Karpas-422 (cell line): ENCODE data around the gene TBC1D1. TPM values are rescaled to one million over a fixed set of nuclear protein-coding genes. Genes with fewer than 3 reads are reported as not detected.
A peak's percentile ranks its signal among the peaks of the same experiment; 100 is the strongest.

ENCODE experiments used
- DNase-seq: peaks from one replicate; pipeline ENCODE4 v3.0.0-alpha.2; 2015
- H2AFZ ChIP-seq: fragments of 200-600 bp; sonication (generic); 2 replicates; pipeline ENCODE4 v1.6.1; 2014; ENCODE audit warnings: antibody characterized with exemption, low read length, mixed read lengths
- H3K27ac ChIP-seq: fragments of 200-600 bp; sonication (generic); 2 replicates; pipeline ENCODE4 v1.5.1; 2014; ENCODE audit warnings: mild to moderate bottlenecking, low read length, moderate library complexity
- H3K27me3 ChIP-seq: fragments of 200-600 bp; sonication (generic); 2 replicates; pipeline ENCODE4 v1.6.1; 2014; ENCODE audit warnings: low read length, mixed read lengths
- H3K36me3 ChIP-seq: fragments of 200-600 bp; sonication (generic); 2 replicates; pipeline ENCODE4 v1.6.1; 2014; ENCODE audit warnings: low read length, mixed read lengths; ENCODE audit not compliant: insufficient read depth
- H3K4me1 ChIP-seq: fragments of 200-600 bp; sonication (generic); 2 replicates; pipeline ENCODE4 v1.6.1; 2014; ENCODE audit warnings: mild to moderate bottlenecking, low read length, mixed read lengths
- H3K4me2 ChIP-seq: fragments of 200-600 bp; sonication (generic); 2 replicates; pipeline ENCODE4 v1.6.1; 2014; ENCODE audit warnings: low read length, low read depth, mild to moderate bottlenecking; ENCODE audit not compliant: poor library complexity, severe bottlenecking
- H3K4me3 ChIP-seq: fragments of 200-600 bp; sonication (generic); 2 replicates; pipeline ENCODE4 v1.5.1; 2014; ENCODE audit warnings: mild to moderate bottlenecking, antibody characterized with exemption, low read length, mixed read lengths
- H3K79me2 ChIP-seq: fragments of 200-600 bp; sonication (generic); 2 replicates; pipeline ENCODE4 v1.6.1; 2014; ENCODE audit warnings: mild to moderate bottlenecking, low read length, mixed read lengths
- H3K9ac ChIP-seq: fragments of 200-600 bp; sonication (generic); 2 replicates; pipeline ENCODE4 v1.6.0; 2014; ENCODE audit warnings: low read length
- H3K9me2 ChIP-seq: fragments of 200-600 bp; sonication (generic), shearing (Covaris generic); replicated peaks from 2 replicates; pipeline ENCODE4 v1.6.0; 2014; ENCODE audit warnings: mild to moderate bottlenecking, low read length, moderate library complexity; ENCODE audit not compliant: insufficient read depth
- H3K9me3 ChIP-seq: fragments of 300-700, 200-600 bp; sonication (generic); 2 replicates; pipeline ENCODE4 v1.6.1; 2014; ENCODE audit warnings: low read length, mixed read lengths
- H4K20me1 ChIP-seq: fragments of 200-600 bp; sonication (generic); 2 replicates; pipeline ENCODE4 v1.6.1; 2014; ENCODE audit warnings: mild to moderate bottlenecking, antibody characterized with exemption, low read length, low read depth; ENCODE audit not compliant: insufficient read depth
- total RNA-seq: library from RNA; depleted of rRNA; stranded (reverse); fragments of >200 nt; shearing (Covaris generic); gene quantifications from 2 replicates; pipeline ENCODE4 v1.2.3, GENCODE V29; 2014; ENCODE audit warnings: low replicate concordance

Gene TBC1D1
- total RNA-seq, 1 experiment from 2014 or later = 30.5 TPM

GRCh38 chr4:38045289-38045988 lies 154.6 kb downstream of the TBC1D1 start:
- Histone ChIP-seq H3K4me3 (no peak overlapping the region), H3K9ac (no peak overlapping the region), H3K79me2 (no peaks in the 10 kb centered on the region), H3K4me2 (no peak overlapping the region), H3K9me3 (no peaks in the 10 kb centered on the region), H3K27me3 (no peaks in the 10 kb centered on the region), H3K4me1 (peaks cover 10% of the 10 kb centered on the region), H2AFZ (no peak overlapping the region), H3K9me2 (no peaks in the 10 kb centered on the region), H3K27ac (no peak overlapping the region), H4K20me1 (no peaks in the 10 kb centered on the region), H3K36me3 (no peaks in the 10 kb centered on the region; the same call in 1 of the 2 replicates)
- DNase-seq = no peak

GRCh38 chr4:38046727-38047489 lies 156.0 kb downstream of the TBC1D1 start:
- H2AFZ ChIP-seq = no peak overlapping the region
- H3K27ac ChIP-seq = no peak overlapping the region
- H3K79me2 ChIP-seq = no peaks in the 10 kb centered on the region
- no peak overlapping the region for H3K4me3 ChIP-seq
- H3K9me3 ChIP-seq = no peaks in the 10 kb centered on the region
- H3K4me2 ChIP-seq = no peak overlapping the region
- H3K36me3 ChIP-seq = no peaks in the 10 kb centered on the region; the same call in 1 of the 2 replicates
- DNase-seq = peak; percentile 50
- peaks cover 10% of the 10 kb centered on the region for H3K4me1 ChIP-seq
- H4K20me1 ChIP-seq = no peaks in the 10 kb centered on the region
- H3K27me3 ChIP-seq = no peaks in the 10 kb centered on the region
- H3K9ac ChIP-seq = no peak overlapping the region
- no peaks in the 10 kb centered on the region for H3K9me2 ChIP-seq

GRCh38 chr4:38049545-38050170 lies 158.8 kb downstream of the TBC1D1 start:
- Histone ChIP-seq H3K27ac (no peak overlapping the region), H2AFZ (no peak overlapping the region), H3K9me2 (no peaks in the 10 kb centered on the region), H3K27me3 (no peaks in the 10 kb centered on the region), H3K36me3 (no peaks in the 10 kb centered on the region), H4K20me1 (no peaks in the 10 kb centered on the region), H3K4me3 (no peak overlapping the region), H3K9ac (no peak overlapping the region), H3K4me1 (peaks cover 10% of the 10 kb centered on the region), H3K9me3 (no peaks in the 10 kb centered on the region), H3K79me2 (no peaks in the 10 kb centered on the region), H3K4me2 (no peak overlapping the region)
- DNase-seq = no peak

- Histone ChIP-seq H3K4me1 (peaks cover 10% of the 10 kb centered on the region), H3K4me3 (no peak overlapping the region), H4K20me1 (no peaks in the 10 kb centered on the region), H3K4me2 (no peak overlapping the region), H2AFZ (no peak overlapping the region), H3K9ac (no peak overlapping the region), H3K36me3 (no peaks in the 10 kb centered on the region), H3K9me3 (no peaks in the 10 kb centered on the region), H3K27me3 (no peaks in the 10 kb centered on the region), H3K79me2 (no peaks in the 10 kb centered on the region), H3K9me2 (no peaks in the 10 kb centered on the region), H3K27ac (no peak overlapping the region)
- DNase-seq = no peak
Observed at GRCh38 chr4:38050560-38051350, 159.9 kb downstream of the TBC1D1 start.

GRCh38 chr4:38055566-38055965 lies 164.7 kb downstream of the TBC1D1 start:
- no peak overlapping the region for H3K4me2 ChIP-seq
- H3K9ac ChIP-seq = no peak overlapping the region

GRCh38 chr4:38056011-38056685 lies 165.3 kb downstream of the TBC1D1 start:
- DNase-seq = no peak
- Histone ChIP-seq H3K4me2 (no peak overlapping the region), H3K9me2 (no peaks in the 10 kb centered on the region), H3K27ac (no peak overlapping the region), H3K36me3 (no peaks in the 10 kb centered on the region), H3K27me3 (no peaks in the 10 kb centered on the region), H2AFZ (no peak overlapping the region), H3K4me3 (no peak overlapping the region), H3K9me3 (no peaks in the 10 kb centered on the region), H4K20me1 (no peaks in the 10 kb centered on the region), H3K9ac (no peak overlapping the region), H3K4me1 (peaks cover 37% of the 10 kb centered on the region), H3K79me2 (no peaks in the 10 kb centered on the region)

More at GRCh38 chr4:38055566-38055965, 164.7 kb downstream of the TBC1D1 start:
- H3K9me2 ChIP-seq = no peaks in the 10 kb centered on the region
- no peaks in the 10 kb centered on the region for H3K9me3 ChIP-seq
- no peak overlapping the region for H3K4me3 ChIP-seq
- H3K4me1 ChIP-seq = peaks cover 31% of the 10 kb centered on the region
- H4K20me1 ChIP-seq = no peaks in the 10 kb centered on the region
- H3K27ac ChIP-seq = no peak overlapping the region
- no peak overlapping the region for H2AFZ ChIP-seq
- no peaks in the 10 kb centered on the region for H3K36me3 ChIP-seq
- H3K79me2 ChIP-seq = no peaks in the 10 kb centered on the region
- H3K27me3 ChIP-seq = no peaks in the 10 kb centered on the region
- no peak for DNase-seq

- DNase-seq = peak; percentile 53
- H3K4me2 ChIP-seq = peak overlapping the region; percentile 43
- H3K36me3 ChIP-seq = no peaks in the 10 kb centered on the region
- peaks cover 44% of the 10 kb centered on the region for H3K4me1 ChIP-seq
- H2AFZ ChIP-seq = no peak overlapping the region
- H3K9ac ChIP-seq = no peak overlapping the region
- H4K20me1 ChIP-seq = no peaks in the 10 kb centered on the region
- H3K27me3 ChIP-seq = no peaks in the 10 kb centered on the region
- no peaks in the 10 kb centered on the region for H3K79me2 ChIP-seq
- H3K9me3 ChIP-seq = no peaks in the 10 kb centered on the region
- H3K9me2 ChIP-seq = no peaks in the 10 kb centered on the region
- H3K4me3 ChIP-seq = no peak overlapping the region
- peak overlapping the region; percentile 46 for H3K27ac ChIP-seq
Observed at GRCh38 chr4:38058151-38058550, 167.3 kb downstream of the TBC1D1 start.
